Liver (tissue), 9 donors: ENCODE data around the gene INO80B. TPM values are rescaled to one million over a fixed set of nuclear protein-coding genes. Genes with fewer than 3 reads are reported as not detected.

Experiments
- DNase-seq: peaks from one replicate; pipeline ENCODE4 v3.0.0-alpha.2; 2017; ENCODE audit warnings: low spot score
- H3K27ac ChIP-seq, 2 donors: one replicate each; pipeline ENCODE4 v1.7.0; 2013; ENCODE audit warnings: inconsistent platforms in 2 of 2, low read length in 2 of 2, control low read depth in 1 of 2, low read depth in 1 of 2, mild to moderate bottlenecking in 1 of 2
- H3K27me3 ChIP-seq, 4 donors: one replicate each; pipeline versions ENCODE4 v1.6.1 to v1.7.0; 2013; ENCODE audit warnings: low read length in 3 of 4, inconsistent platforms in 1 of 4, mild to moderate bottlenecking in 1 of 4, moderate library complexity in 1 of 4; ENCODE audit not compliant: control insufficient read depth in 4 of 4, insufficient read depth in 4 of 4
- H3K36me3 ChIP-seq, 4 donors: one replicate each; pipeline versions ENCODE4 v1.6.1 to v1.7.0; 2013; ENCODE audit warnings: low read length in 3 of 4, mild to moderate bottlenecking in 3 of 4, low read depth in 1 of 4, moderate library complexity in 1 of 4; ENCODE audit not compliant: control insufficient read depth in 4 of 4, insufficient read depth in 3 of 4
- H3K4me1 ChIP-seq, 4 donors: one replicate each; pipeline versions ENCODE4 v1.6.1 to v1.7.0; 2013; ENCODE audit warnings: low read length in 3 of 4, mild to moderate bottlenecking in 3 of 4, moderate library complexity in 1 of 4; ENCODE audit not compliant: control insufficient read depth in 4 of 4, insufficient read depth in 4 of 4
- H3K4me3 ChIP-seq, 3 donors: one replicate each; pipeline versions ENCODE4 v1.6.1 to v1.7.0; 2013; ENCODE audit warnings: low read length in 3 of 3, control low read depth in 1 of 3, low read depth in 1 of 3, mild to moderate bottlenecking in 1 of 3
- H3K9ac ChIP-seq, 2 donors: one replicate each; pipeline ENCODE4 v1.7.0; 2013; ENCODE audit warnings: low read length in 2 of 2, mild to moderate bottlenecking in 2 of 2, moderate library complexity in 2 of 2, control low read depth in 1 of 2, low read depth in 1 of 2
- H3K9me3 ChIP-seq, 4 donors: one replicate each; pipeline versions ENCODE4 v1.6.1 to v1.7.0; 2013; ENCODE audit warnings: low read length in 3 of 4; ENCODE audit not compliant: control insufficient read depth in 4 of 4
- ATF3 ChIP-seq: IDR thresholded peaks from 2 replicates; pipeline ENCODE4 v1.6.1; 2016; ENCODE audit warnings: antibody characterized with exemption
- CTCF ChIP-seq: fragments of 150-350 bp; IDR thresholded peaks from 2 replicates; pipeline ENCODE4 v1.5.1; 2017; ENCODE audit warnings: improper control_type of control experiment, low read depth, low read length; ENCODE audit not compliant: missing input control
- EGR1 ChIP-seq, 2 donors: IDR thresholded peaks; 2 replicates each; pipeline ENCODE4 v1.6.1; 2016 to 2018; ENCODE audit warnings: antibody characterized with exemption in 2 of 2, low read depth in 2 of 2
- FOXA1 ChIP-seq: IDR thresholded peaks from 2 replicates; pipeline ENCODE4 v1.6.1; 2016; ENCODE audit warnings: antibody characterized with exemption
- FOXA2 ChIP-seq: IDR thresholded peaks from 2 replicates; pipeline ENCODE4 v1.6.1; 2016; ENCODE audit warnings: antibody characterized with exemption
- GABPA ChIP-seq, 2 donors: IDR thresholded peaks in 1 of 2; conservative IDR thresholded peaks in 1 of 2; 2 replicates each; pipeline ENCODE4 v1.6.1; 2016; ENCODE audit warnings: antibody characterized with exemption in 2 of 2, mild to moderate bottlenecking in 1 of 2, moderate library complexity in 1 of 2
- HNF4A ChIP-seq, 2 donors: conservative IDR thresholded peaks; 2 replicates each; pipeline ENCODE4 v1.6.1; 2016; ENCODE audit warnings: antibody characterized with exemption in 2 of 2, mild to moderate bottlenecking in 2 of 2
- HNF4G ChIP-seq: IDR thresholded peaks from 2 replicates; pipeline ENCODE4 v1.6.1; 2016; ENCODE audit warnings: antibody characterized with exemption
- JUND ChIP-seq, 2 donors: IDR thresholded peaks; 2 replicates each; pipeline ENCODE4 v1.6.1; 2016; ENCODE audit warnings: antibody characterized with exemption in 2 of 2
- MAX ChIP-seq: IDR thresholded peaks from 2 replicates; pipeline ENCODE4 v1.6.1; 2016; ENCODE audit warnings: antibody characterized with exemption
- NR2F2 ChIP-seq: IDR thresholded peaks from 2 replicates; pipeline ENCODE4 v1.6.1; 2016; ENCODE audit warnings: antibody characterized with exemption
- RAD21 ChIP-seq, 2 donors: IDR thresholded peaks; 2 replicates each; pipeline ENCODE4 v1.6.1; 2016; ENCODE audit warnings: antibody characterized with exemption in 2 of 2, mild to moderate bottlenecking in 2 of 2
- REST ChIP-seq: IDR thresholded peaks from 2 replicates; pipeline ENCODE4 v1.6.1; 2016; ENCODE audit warnings: antibody characterized with exemption, mild to moderate bottlenecking
- RXRA ChIP-seq, 2 donors: IDR thresholded peaks; 2 replicates each; pipeline ENCODE4 v1.6.1; 2017 to 2018; ENCODE audit warnings: antibody characterized with exemption in 2 of 2, mild to moderate bottlenecking in 1 of 2
- SP1 ChIP-seq: IDR thresholded peaks from 2 replicates; pipeline ENCODE4 v1.6.1; 2018; ENCODE audit warnings: antibody characterized with exemption, mild to moderate bottlenecking
- TAF1 ChIP-seq: conservative IDR thresholded peaks from 2 replicates; pipeline ENCODE4 v1.6.1; 2016; ENCODE audit warnings: antibody characterized with exemption, mild to moderate bottlenecking
- YY1 ChIP-seq: IDR thresholded peaks from 2 replicates; pipeline ENCODE4 v1.6.1; 2016; ENCODE audit warnings: antibody characterized with exemption, mild to moderate bottlenecking
- ZBTB33 ChIP-seq: IDR thresholded peaks from 2 replicates; pipeline ENCODE4 v1.6.1; 2016; ENCODE audit warnings: antibody characterized with exemption
- WGBS: extraction: QIAGEN DNeasy Blood & Tissue Kit; methylation state at CpG from one replicate; pipeline ENCODE4 v1.1.7; 2013; 5-methylcytosine and 5-hydroxymethylcytosine counted together
- polyA plus RNA-seq, 2 donors: library from polyadenylated mRNA; stranded (reverse) in 1 of 2; unstranded in 1 of 2; fragments of 200-250 nt in 1 of 2; fragments of >200 nt in 1 of 2; fragmentation: Nextera tagmentation in 1 of 2; extraction: Ambion mirVana in 1 of 2; gene quantifications; one replicate each; pipeline versions ENCODE4 v1.2.1 to v1.2.3, GENCODE V29; 2013 to 2015
- total RNA-seq, 2 donors: library from RNA; depleted of rRNA; stranded (reverse); fragments of >200 nt; gene quantifications; one replicate each; pipeline ENCODE4 v1.2.3, GENCODE V29; 2014
- donor health status: healthy.
- donor health status: healthy.
- donor health status: healthy.
- donor health status: healthy.
- donor health status: healthy.

INO80B gene
- total and polyA plus RNA-seq, 4 donors: 2.7 to 14.8 (median 10.5) TPM

GRCh38 chr2:74450570-74451190 is 4.2 kb upstream of the INO80B start:
- 91% methylated on average over 3 of the region's 3 CpGs for WGBS
- H3K27me3 ChIP-seq: no peaks in the 10 kb centered on the region
- no peaks in the 10 kb centered on the region for H3K36me3 ChIP-seq
- H3K9me3 ChIP-seq: no peaks in the 10 kb centered on the region
- H3K27ac ChIP-seq: no peak overlapping the region
- TF ChIP-seq REST (no peak), HNF4G (no peak), FOXA1 (no peak), SP1 (no peak), HNF4A (conservative IDR thresholded peaks at IDR 0.05) (no peak), YY1 (no peak), JUND (IDR thresholded peaks at IDR 0.05) (no peak), MAX (no peak), GABPA (IDR thresholded peaks at IDR 0.05 in 1 of 2, conservative IDR thresholded peaks at IDR 0.05 in 1 of 2) (no peak), TAF1 (no peak), RXRA (IDR thresholded peaks at IDR 0.05) (no peak), ZBTB33 (no peak), NR2F2 (no peak), ATF3 (no peak), CTCF (no peak), RAD21 (IDR thresholded peaks at IDR 0.05) (no peak), FOXA2 (no peak), EGR1 (IDR thresholded peaks at IDR 0.05; ENCODE audit: low read depth in 2 of 2) (no peak)
- no peak overlapping the region for H3K4me3 ChIP-seq
- no peak for DNase-seq
- peaks cover 18 to 30% (median 21%) of the 10 kb centered on the region in 4 donors for H3K4me1 ChIP-seq
- no peak overlapping the region for H3K9ac ChIP-seq
